ACC112 (cell line): ENCODE data around the gene C10orf90.

Experiments used
- H2AFZ ChIP-seq: fragments of 200-600 bp; sonication (generic); one replicate; pipeline ENCODE4 v1.6.0; 2017; ENCODE audit warnings: antibody characterized with exemption, low read length; ENCODE audit not compliant: unreplicated experiment
- H3K27ac ChIP-seq: fragments of 200-600 bp; sonication (generic); 2 replicates; pipeline ENCODE4 v1.5.1; 2014; ENCODE audit warnings: low read depth, mild to moderate bottlenecking, antibody characterized with exemption, low read length, moderate library complexity
- H3K27me3 ChIP-seq: fragments of 200-600 bp; sonication (generic); 2 replicates; pipeline ENCODE4 v1.6.1; 2014; ENCODE audit warnings: mild to moderate bottlenecking, antibody characterized with exemption, low read length, moderate library complexity, mixed read lengths; ENCODE audit not compliant: insufficient read depth
- H3K36me3 ChIP-seq: fragments of 200-600 bp; sonication (generic); 2 replicates; pipeline ENCODE4 v1.6.1; 2016; ENCODE audit warnings: mild to moderate bottlenecking, antibody characterized with exemption, low read length, moderate library complexity, mixed read lengths; ENCODE audit not compliant: insufficient read depth
- H3K4me1 ChIP-seq: fragments of 200-600 bp; sonication (generic); one replicate; pipeline ENCODE4 v1.6.1; 2016; ENCODE audit warnings: low read length, mixed read lengths; ENCODE audit not compliant: insufficient read depth, unreplicated experiment, control insufficient read depth
- H3K4me3 ChIP-seq: fragments of 200-600 bp; sonication (generic); 2 replicates; pipeline ENCODE4 v1.5.1; 2014; ENCODE audit warnings: mild to moderate bottlenecking, low read depth, low read length
- H3K79me2 ChIP-seq: fragments of 200-600 bp; sonication (generic); one replicate; pipeline ENCODE4 v1.6.0; 2016; ENCODE audit warnings: low read length; ENCODE audit not compliant: control insufficient read depth, unreplicated experiment, insufficient read depth

The C10orf90 gene

DNA sequence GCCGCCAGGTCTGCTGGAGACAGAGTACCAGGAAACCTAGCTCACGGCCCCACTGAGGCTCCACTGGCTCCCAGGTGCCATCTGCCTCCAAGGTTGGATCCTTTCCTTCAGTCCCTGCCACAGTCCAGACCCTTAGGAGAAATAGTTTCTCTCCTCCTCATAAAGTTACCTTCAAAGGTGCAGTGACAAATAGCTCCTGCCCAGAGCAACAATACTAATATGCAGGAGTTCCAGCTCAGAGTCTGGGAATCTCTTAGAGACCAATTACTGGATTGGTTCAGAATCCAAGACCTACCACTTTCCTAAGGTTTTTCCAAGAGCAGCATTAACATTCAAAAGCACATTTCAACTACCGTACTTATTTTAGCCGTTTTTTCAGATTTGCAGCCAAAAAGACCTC lies 241.2 kb downstream of the C10orf90 start:
- H3K27me3 ChIP-seq, result no peaks in the 10 kb centered on the region
- H3K79me2 ChIP-seq, result no peaks in the 10 kb centered on the region
- H3K27ac ChIP-seq, result no peak overlapping the region
- no peaks in the 10 kb centered on the region for H3K36me3 ChIP-seq
- no peak overlapping the region for H2AFZ ChIP-seq
- H3K4me3 ChIP-seq, result no peak overlapping the region
- peaks cover 6% of the 10 kb centered on the region for H3K4me1 ChIP-seq

DNA sequence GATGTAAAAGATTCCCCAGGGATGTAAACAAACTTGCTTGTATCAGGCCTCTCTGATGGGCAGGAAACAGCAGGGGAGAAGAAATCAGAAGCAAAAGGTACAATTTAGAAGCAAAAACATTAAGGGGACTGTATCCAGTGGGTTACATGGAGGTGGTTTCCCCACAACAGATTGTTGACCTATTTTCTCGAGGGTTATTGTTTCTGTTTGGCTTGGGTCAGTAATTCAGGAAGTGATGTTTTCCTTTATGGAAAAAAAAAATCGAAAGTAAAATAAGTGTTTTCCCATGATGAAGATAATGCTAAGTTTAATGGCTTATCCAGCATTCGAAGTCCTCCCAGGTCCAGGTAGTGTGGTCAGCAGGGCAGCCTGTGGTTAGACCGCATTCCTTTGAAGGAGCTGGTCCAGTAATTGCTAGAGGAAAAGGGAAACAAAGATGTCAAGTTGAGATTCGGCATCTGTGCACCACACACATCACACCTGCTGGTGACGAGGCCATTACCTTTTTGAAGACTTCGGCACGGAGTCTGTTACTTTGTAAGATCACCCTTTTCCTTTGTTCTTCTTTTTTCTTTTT lies 244.9 kb downstream of the C10orf90 start:
- Histone ChIP-seq H3K36me3 (peaks cover 5% of the 10 kb centered on the region; the same call in 1 of the 2 replicates), H3K27me3 (no peaks in the 10 kb centered on the region), H2AFZ (no peak overlapping the region), H3K4me1 (peaks cover 26% of the 10 kb centered on the region), H3K27ac (no peak overlapping the region), H3K4me3 (no peak overlapping the region), H3K79me2 (no peaks in the 10 kb centered on the region)

DNA sequence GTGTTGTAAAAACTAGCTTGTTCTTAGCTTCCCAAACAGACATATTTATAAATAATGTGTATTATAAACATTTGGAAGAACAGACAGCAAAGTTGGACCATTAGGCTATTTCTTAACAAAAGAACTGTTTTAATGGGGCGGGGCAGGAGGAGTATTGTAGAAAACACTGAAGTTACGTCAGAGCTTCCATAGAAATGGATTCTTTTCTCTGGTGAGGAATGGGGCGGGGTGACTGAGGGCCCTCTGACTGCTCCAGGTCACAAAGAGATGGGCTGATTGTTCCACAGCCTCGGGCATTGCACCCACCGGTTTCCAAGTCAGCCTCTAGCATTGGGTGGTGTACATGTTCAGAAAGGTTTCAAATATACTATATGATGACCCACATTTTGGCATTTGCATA lies 245.5 kb downstream of the C10orf90 start:
- Histone ChIP-seq H3K79me2 (no peaks in the 10 kb centered on the region), H3K27me3 (no peaks in the 10 kb centered on the region), H3K4me1 (peaks cover 29% of the 10 kb centered on the region), H2AFZ (no peak overlapping the region), H3K27ac (no peak overlapping the region), H3K36me3 (peaks cover 5% of the 10 kb centered on the region; the same call in 1 of the 2 replicates), H3K4me3 (no peak overlapping the region)

DNA sequence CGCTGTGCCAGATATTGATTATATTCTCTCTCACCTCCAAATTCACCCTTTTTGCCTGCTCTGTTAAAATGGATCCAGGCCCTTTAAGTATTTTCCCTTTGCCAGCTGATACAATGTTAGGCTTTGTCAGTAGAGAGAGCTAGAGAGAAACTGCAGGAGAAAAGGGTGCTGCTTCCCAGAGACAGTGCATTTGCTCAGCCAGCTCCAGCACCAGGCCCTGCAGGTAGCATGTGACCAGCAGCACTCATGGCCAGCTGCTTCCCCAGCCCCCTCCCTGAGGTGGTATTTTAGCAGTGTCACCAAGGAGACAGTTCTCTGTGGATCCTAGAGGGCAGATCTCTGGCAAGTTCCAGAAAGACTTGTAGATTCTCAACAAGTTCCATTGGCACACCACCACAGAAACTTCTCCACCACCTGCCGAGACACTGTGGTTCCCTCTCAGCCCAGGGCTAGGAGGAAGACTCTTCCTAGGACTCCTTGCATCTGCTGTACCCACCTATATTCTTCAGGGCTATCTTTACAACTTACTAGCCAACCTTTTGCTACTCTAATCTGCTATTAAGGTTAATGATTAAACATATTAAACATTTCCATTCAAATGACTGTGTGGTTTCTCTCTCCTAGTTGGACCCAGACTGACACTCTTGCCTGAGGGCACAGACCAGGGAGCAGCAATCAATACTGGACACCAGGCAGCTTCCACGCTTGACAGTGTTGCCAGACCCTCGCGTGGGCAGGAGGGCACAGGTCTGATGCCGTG lies 246.6 kb downstream of the C10orf90 start:
- Histone ChIP-seq H3K27ac (no peak overlapping the region), H3K36me3 (peaks cover 5% of the 10 kb centered on the region; the same call in 1 of the 2 replicates), H3K79me2 (no peaks in the 10 kb centered on the region), H2AFZ (no peak overlapping the region), H3K4me3 (no peak overlapping the region), H3K4me1 (peaks cover 29% of the 10 kb centered on the region), H3K27me3 (no peaks in the 10 kb centered on the region)

DNA sequence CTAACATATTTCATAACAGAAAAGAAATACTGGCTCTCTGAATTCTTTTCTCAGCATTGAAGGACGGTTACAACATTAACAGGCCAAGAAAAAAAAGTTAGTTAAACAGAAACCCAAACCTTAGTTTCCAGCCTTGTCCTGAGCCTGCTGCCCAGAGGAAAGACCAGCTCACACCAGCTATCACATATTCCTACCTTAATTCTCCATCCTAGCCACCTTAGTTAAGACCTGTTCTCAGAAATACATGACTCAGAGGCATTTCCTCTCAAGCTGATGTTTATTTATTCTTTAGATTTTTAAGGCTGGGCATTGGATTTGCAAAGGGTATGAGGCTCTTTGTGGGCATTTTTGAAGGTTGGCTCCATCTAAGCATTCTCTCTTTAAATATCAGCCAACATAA lies 247.9 kb downstream of the C10orf90 start:
- no peaks in the 10 kb centered on the region for H3K27me3 ChIP-seq
- peak overlapping the region; percentile 95 for H3K27ac ChIP-seq
- peaks cover 5% of the 10 kb centered on the region; the same call in 1 of the 2 replicates for H3K36me3 ChIP-seq
- H3K79me2 ChIP-seq, result no peaks in the 10 kb centered on the region
- H2AFZ ChIP-seq, result no peak overlapping the region
- H3K4me3 ChIP-seq, result peak overlapping the region; percentile 39
- peaks cover 29% of the 10 kb centered on the region for H3K4me1 ChIP-seq

DNA sequence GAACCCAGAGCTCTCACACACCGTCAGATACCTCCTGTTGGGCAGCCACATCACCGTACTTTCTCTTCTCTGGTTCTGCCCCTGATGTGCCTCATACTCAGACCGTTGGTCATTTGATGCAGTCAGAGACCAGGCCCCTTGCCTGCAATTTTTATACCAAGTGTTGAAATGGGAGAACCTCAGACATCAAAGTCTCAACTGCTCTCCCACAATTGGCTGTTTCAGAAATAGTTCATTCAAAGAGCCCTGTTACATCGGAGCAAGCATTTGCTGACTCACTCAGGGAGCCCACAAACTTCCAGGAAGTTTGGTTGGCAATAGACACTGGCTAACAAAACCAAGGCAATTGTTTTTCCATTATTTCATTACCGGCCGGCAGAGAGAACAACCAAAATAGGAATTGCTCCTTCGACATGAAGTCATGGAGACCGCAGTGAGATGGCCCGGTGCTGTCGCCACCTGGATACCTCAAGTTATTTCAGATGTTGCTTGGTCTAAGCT lies 248.7 kb downstream of the C10orf90 start:
- Histone ChIP-seq H3K4me3 (peak overlapping the region; percentile 61), H3K27ac (peak overlapping the region; percentile 95), H3K27me3 (no peaks in the 10 kb centered on the region), H3K4me1 (peaks cover 29% of the 10 kb centered on the region), H2AFZ (no peak overlapping the region), H3K36me3 (peaks cover 5% of the 10 kb centered on the region; the same call in 1 of the 2 replicates), H3K79me2 (no peaks in the 10 kb centered on the region)

DNA sequence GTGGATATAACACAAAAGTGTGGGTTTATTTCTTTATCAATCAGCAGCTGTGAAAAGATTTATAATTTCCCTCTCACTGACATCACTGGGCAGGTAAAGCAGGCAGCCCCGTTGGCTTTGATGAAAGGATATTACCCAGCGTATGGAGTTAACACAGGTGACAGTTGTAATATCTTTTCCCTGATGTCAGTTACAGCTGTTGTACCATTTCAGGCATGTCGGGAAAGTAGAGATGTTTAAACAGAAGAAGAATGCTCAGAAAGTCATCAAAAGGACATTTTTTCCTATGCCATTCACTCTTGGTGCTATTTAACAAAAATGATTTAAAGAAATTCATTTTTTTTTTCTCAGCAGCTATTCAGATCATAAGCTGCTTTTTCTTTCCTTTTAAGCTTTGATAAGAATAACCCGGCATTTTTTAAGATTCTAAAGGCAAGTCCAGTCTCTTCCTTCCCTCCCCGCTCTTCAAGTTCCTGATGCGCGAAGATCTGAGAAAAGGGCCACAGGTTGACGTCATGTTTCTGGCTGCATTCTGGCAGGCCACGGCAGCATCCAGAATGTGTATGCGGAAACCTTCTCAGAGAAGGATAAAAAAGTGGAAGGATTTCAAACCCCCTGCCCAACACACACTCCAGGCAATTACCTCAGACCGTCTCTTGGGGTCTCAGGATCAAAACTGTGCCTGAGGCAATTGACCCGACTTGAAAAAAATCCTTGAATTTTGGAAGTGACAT lies 249.8 kb downstream of the C10orf90 start:
- peak overlapping the region; percentile 95 for H3K27ac ChIP-seq
- H2AFZ ChIP-seq, result peak overlapping the region; percentile 30
- peaks cover 5% of the 10 kb centered on the region; the same call in 1 of the 2 replicates for H3K36me3 ChIP-seq
- H3K4me3 ChIP-seq, result peak overlapping the region; percentile 61
- peaks cover 29% of the 10 kb centered on the region for H3K4me1 ChIP-seq
- no peaks in the 10 kb centered on the region for H3K27me3 ChIP-seq
- H3K79me2 ChIP-seq, result no peaks in the 10 kb centered on the region

DNA sequence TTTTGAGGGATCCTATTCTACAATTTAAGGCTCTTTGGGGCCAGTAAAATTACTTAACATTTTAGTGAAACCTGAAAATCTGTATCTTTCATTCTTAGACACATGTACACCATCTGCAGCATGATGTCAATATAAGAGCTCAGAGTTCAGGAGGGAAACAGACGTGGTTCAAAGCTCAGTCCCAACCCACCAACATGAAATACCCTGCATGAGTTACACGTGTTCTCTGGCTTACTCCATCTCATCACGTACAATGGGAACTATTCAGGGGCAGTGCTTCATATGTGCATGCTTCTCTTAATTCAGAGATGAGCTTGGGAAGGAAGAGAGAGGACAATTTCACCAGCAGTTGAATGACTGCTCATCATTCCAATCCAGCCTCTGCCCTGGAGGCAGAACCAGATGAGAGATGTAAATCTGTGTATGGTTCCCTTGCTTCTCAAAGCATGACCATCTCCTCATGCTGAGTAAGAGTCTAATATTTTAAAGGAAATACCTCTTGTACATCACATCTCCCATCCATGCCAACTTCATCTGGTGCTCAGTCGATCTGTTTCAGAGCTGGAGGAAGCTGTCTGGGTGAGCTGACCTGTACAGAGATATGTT lies 253.2 kb downstream of the C10orf90 start:
- Histone ChIP-seq H3K79me2 (no peaks in the 10 kb centered on the region), H3K36me3 (no peaks in the 10 kb centered on the region), H3K4me1 (peaks cover 18% of the 10 kb centered on the region), H3K27ac (no peak overlapping the region), H2AFZ (no peak overlapping the region), H3K4me3 (no peak overlapping the region), H3K27me3 (no peaks in the 10 kb centered on the region)

DNA sequence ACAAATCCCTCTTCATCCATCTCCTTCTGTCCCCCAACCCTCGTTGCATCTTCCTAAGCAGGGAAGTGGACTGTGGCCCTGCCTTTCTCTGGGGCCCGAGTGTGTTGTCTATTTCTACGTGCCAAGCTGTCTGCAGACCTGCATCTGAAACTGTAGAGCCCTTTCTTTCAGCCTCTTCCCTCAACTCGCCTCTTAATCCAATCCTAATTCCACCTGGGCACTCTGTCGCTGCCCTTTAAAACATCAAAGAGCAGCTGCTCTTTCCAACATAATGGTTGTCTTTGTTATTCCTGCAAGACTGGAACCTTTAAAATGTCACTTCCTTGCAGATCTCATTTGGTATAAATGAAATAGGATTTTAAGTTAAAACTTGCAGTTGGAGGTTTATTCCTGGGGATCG lies 260.7 kb downstream of the C10orf90 start:
- H3K79me2 ChIP-seq, result no peaks in the 10 kb centered on the region
- no peak overlapping the region for H2AFZ ChIP-seq
- H3K36me3 ChIP-seq, result no peaks in the 10 kb centered on the region
- peaks cover 8% of the 10 kb centered on the region for H3K4me1 ChIP-seq
- H3K4me3 ChIP-seq, result no peak overlapping the region
- H3K27me3 ChIP-seq, result no peaks in the 10 kb centered on the region
- H3K27ac ChIP-seq, result no peak overlapping the region

DNA sequence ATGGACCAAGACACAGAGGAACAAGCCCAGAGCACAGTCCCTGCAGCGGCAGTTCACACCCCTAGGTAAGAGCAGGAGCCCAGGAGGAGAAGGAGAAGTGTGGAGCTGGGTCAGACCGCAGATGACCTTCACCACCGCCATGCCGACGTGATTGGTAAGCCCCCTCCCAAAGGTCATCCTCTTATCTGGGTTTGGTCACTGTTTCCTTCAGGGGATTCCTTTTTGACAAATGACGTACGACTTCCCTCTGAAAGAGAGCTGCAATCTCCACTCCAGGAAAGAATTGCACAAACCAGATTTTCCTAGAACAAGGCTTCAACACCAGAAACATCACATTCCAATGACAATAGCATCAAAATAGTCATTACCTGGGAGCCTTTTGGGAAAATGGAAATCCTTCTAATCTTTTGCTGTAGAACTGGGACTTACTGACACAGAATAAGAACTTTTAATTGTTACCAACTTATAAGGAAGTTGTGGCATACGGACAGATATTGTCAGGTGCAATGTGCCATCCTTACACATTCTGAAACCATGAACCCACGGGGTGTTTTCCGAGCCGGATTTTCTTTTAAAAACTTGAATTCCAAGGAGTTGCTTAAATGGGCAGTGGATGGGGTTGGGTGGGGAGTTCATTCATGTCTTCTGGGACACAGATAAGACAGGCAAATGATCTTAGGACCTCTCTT lies 261.4 kb downstream of the C10orf90 start:
- no peak overlapping the region for H3K4me3 ChIP-seq
- no peaks in the 10 kb centered on the region for H3K79me2 ChIP-seq
- H3K27me3 ChIP-seq, result no peaks in the 10 kb centered on the region
- no peak overlapping the region for H3K27ac ChIP-seq
- no peaks in the 10 kb centered on the region for H3K36me3 ChIP-seq
- H2AFZ ChIP-seq, result no peak overlapping the region
- peaks cover 8% of the 10 kb centered on the region for H3K4me1 ChIP-seq
